Activated B cell treated with CpG ODN at 0.5 μM for 24 hours (primary cell): ENCODE data around the gene KIAA1217. TPM values are rescaled to one million over a fixed set of nuclear protein-coding genes. Genes with fewer than 3 reads are reported as not detected.

Experiments used
- ATAC-seq: fragments of 200-7000 bp; cut with Tn5 transposase; one replicate; pipeline ENCODE4 v1.10.0; 2021; ENCODE audit warnings: low read depth, mild to moderate bottlenecking, moderate library complexity
- CTCF ChIA-PET: fragments of 350-600 bp; sonication (Branson Sonifier 250); formaldehyde crosslinking; loops from one replicate; lab custom pipeline; 2021; ENCODE audit warnings: antibody characterized with exemption; lab: Charles Lee
- POLR2A ChIA-PET: fragments of 350-600 bp; sonication (Branson Sonifier 250); formaldehyde crosslinking; loops from one replicate; lab custom pipeline; 2021; ENCODE audit warnings: antibody characterized with exemption; lab: Charles Lee
- DNase-seq: peaks from one replicate; pipeline ENCODE4 v3.0.0; 2022
- H3K27ac Mint-ChIP-seq: one replicate; pipeline ENCODE4 v1.8.0; 2020; ENCODE audit warnings: mixed read lengths
- H3K27me3 Mint-ChIP-seq: one replicate; pipeline ENCODE4 v1.8.0; 2021; ENCODE audit warnings: mixed read lengths
- H3K36me3 Mint-ChIP-seq: one replicate; pipeline ENCODE4 v1.8.0; 2021; ENCODE audit warnings: low read depth, mixed read lengths
- H3K4me1 Mint-ChIP-seq: one replicate; pipeline ENCODE4 v1.8.0; 2021; ENCODE audit warnings: mixed read lengths
- H3K4me3 Mint-ChIP-seq: one replicate; pipeline ENCODE4 v1.8.0; 2020; ENCODE audit warnings: mild to moderate bottlenecking, mixed read lengths
- H3K9me3 Mint-ChIP-seq: one replicate; pipeline ENCODE4 v1.8.0; 2020; ENCODE audit warnings: mixed read lengths
- CTCF ChIP-seq: fragments of 200-600 bp; IDR thresholded peaks from one replicate; pipeline ENCODE4 v1.8.0; 2022; ENCODE audit warnings: antibody characterized with exemption, mild to moderate bottlenecking
- intact Hi-C: fragments of 100-400 bp; cut with micrococcal nuclease; formaldehyde crosslinking; loops from one replicate; pipeline ENCODE4 v1.15.1; 2024
- total RNA-seq: library from RNA; stranded (reverse); gene quantifications from 2 replicates; pipeline ENCODE4 v1.2.3, GENCODE V29; 2022

KIAA1217 gene
- total RNA-seq, 1 donor from 2014 or later, result 0.71 TPM

- ChIA-PET CTCF (no interaction called here), POLR2A (no interaction called here)
- Mint-ChIP-seq H3K27me3 (no peaks in the 10 kb centered on the region), H3K4me3 (no peak overlapping the region), H3K9me3 (peaks cover 6% of the 10 kb centered on the region), H3K36me3 (no peaks in the 10 kb centered on the region), H3K27ac (no peak overlapping the region), H3K4me1 (no peaks in the 10 kb centered on the region)
- no peak for DNase-seq
- intact Hi-C loops, result no loop called here
- ATAC-seq, result no peak
- no peak for TF ChIP-seq CTCF
These were observed 97.6 kb downstream of the KIAA1217 start for GRCh38 chr10:24306507-24306875.

- CTCF ChIA-PET, result no interaction called here
- ATAC-seq, result no peak
- H3K27ac Mint-ChIP-seq, result no peak overlapping the region
- no peaks in the 10 kb centered on the region for H3K4me1 Mint-ChIP-seq
- no peaks in the 10 kb centered on the region for H3K27me3 Mint-ChIP-seq
- no peaks in the 10 kb centered on the region for H3K36me3 Mint-ChIP-seq
- TF ChIP-seq CTCF, result no peak
- DNase-seq, result no peak
- POLR2A ChIA-PET, result no interaction called here
- peaks cover 6% of the 10 kb centered on the region for H3K9me3 Mint-ChIP-seq
- intact Hi-C loops, result no loop called here
- H3K4me3 Mint-ChIP-seq, result no peak overlapping the region
These were observed 98.2 kb downstream of the KIAA1217 start for GRCh38 chr10:24307116-24307515.

- CTCF ChIA-PET, result no interaction called here
- Mint-ChIP-seq H3K27me3 (no peaks in the 10 kb centered on the region), H3K9me3 (peaks cover 6% of the 10 kb centered on the region), H3K4me1 (no peaks in the 10 kb centered on the region), H3K27ac (no peak overlapping the region), H3K4me3 (no peak overlapping the region), H3K36me3 (no peaks in the 10 kb centered on the region)
- no peak for DNase-seq
- POLR2A ChIA-PET, result no interaction called here
- intact Hi-C loops, result no loop called here
- ATAC-seq, result no peak
- TF ChIP-seq CTCF, result no peak
These were observed 99.0 kb downstream of the KIAA1217 start for GRCh38 chr10:24307696-24308485.

- ChIA-PET POLR2A (no interaction called here), CTCF (no interaction called here)
- ATAC-seq, result no peak
- no peak for TF ChIP-seq CTCF
- Mint-ChIP-seq H3K27me3 (no peaks in the 10 kb centered on the region), H3K4me3 (no peak overlapping the region), H3K36me3 (no peaks in the 10 kb centered on the region), H3K9me3 (peaks cover 6% of the 10 kb centered on the region), H3K27ac (no peak overlapping the region), H3K4me1 (no peaks in the 10 kb centered on the region)
- intact Hi-C loops, result no loop called here
- DNase-seq, result no peak
These were observed 101.2 kb downstream of the KIAA1217 start for GRCh38 chr10:24310104-24310503.

GRCh38 chr10:24311888-24312287, 103.0 kb downstream of the KIAA1217 start:
- Mint-ChIP-seq H3K27me3 (no peaks in the 10 kb centered on the region), H3K4me3 (no peak overlapping the region), H3K27ac (no peak overlapping the region), H3K9me3 (peaks cover 6% of the 10 kb centered on the region), H3K4me1 (no peaks in the 10 kb centered on the region), H3K36me3 (no peaks in the 10 kb centered on the region)
- CTCF ChIA-PET, result no interaction called here
- POLR2A ChIA-PET, result no interaction called here
- no peak for ATAC-seq
- intact Hi-C loops, result no loop called here
- TF ChIP-seq CTCF, result no peak
- DNase-seq, result no peak
